K562 (cell line): ENCODE results near the gene BIRC5. TPM values are rescaled to one million over a fixed set of nuclear protein-coding genes. Genes with fewer than 3 reads are reported as not detected.

ENCODE experiments used
- CBX5 ChIP-seq: IDR thresholded peaks from 2 replicates; pipeline ENCODE4 v1.6.1; 2014; ENCODE audit warnings: low read depth, borderline replicate concordance
- DLX4 ChIP-seq: fragments of 250-450 bp; sonication (Bioruptor Pico); IDR thresholded peaks from 2 replicates; pipeline ENCODE4 v1.6.1; 2021; ENCODE audit warnings: mild to moderate bottlenecking
- E2F1 ChIP-seq: sonication (generic); formaldehyde crosslinking; IDR thresholded peaks from 2 replicates; pipeline ENCODE4 v1.8.1; 2023; ENCODE audit warnings: mild to moderate bottlenecking, missing genetic modification reagents, moderate library complexity
- ERF ChIP-seq: fragments of 450-650 bp; formaldehyde crosslinking; IDR thresholded peaks from 2 replicates; pipeline ENCODE4 v1.4.0; 2020; ENCODE audit warnings: mild to moderate bottlenecking, mixed read lengths
- ESRRA ChIP-seq: fragments of 450-650 bp; IDR thresholded peaks from 2 replicates; pipeline ENCODE4 v1.6.1; 2014; ENCODE audit warnings: low read depth, mild to moderate bottlenecking, moderate library complexity, borderline replicate concordance
- FOXP4 ChIP-seq: sonication (generic); formaldehyde crosslinking; IDR thresholded peaks from 2 replicates; pipeline ENCODE4 v1.8.0; 2022; ENCODE audit warnings: mild to moderate bottlenecking, missing genetic modification reagents, borderline replicate concordance
- HCFC1 ChIP-seq: IDR thresholded peaks from 2 replicates; pipeline ENCODE4 v1.6.1; 2012; ENCODE audit warnings: low read depth, low read length, improper control_type of control experiment
- HNRNPH1 ChIP-seq: fragments of 200-400 bp; formaldehyde crosslinking; optimal IDR thresholded peaks from 2 replicates; pipeline ENCODE3; 2017; ENCODE audit warnings: low read depth, mild to moderate bottlenecking, low read length, moderate library complexity
- MBD2 ChIP-seq: sonication (generic); IDR thresholded peaks from 2 replicates; pipeline ENCODE4 v1.6.1; 2016; ENCODE audit warnings: low read depth, borderline replicate concordance
- OTX1 ChIP-seq: fragments of 450-650 bp; formaldehyde crosslinking; IDR thresholded peaks from 2 replicates; pipeline ENCODE4 v1.4.0; 2022; ENCODE audit warnings: mild to moderate bottlenecking
- PHF8 ChIP-seq: fragments of 200-600 bp; sonication (generic); IDR thresholded peaks from 2 replicates; pipeline ENCODE4 v1.6.1; 2012; ENCODE audit warnings: mixed run types, mild to moderate bottlenecking, inconsistent platforms, low read length, moderate library complexity, borderline replicate concordance
- RFX5 ChIP-seq: IDR thresholded peaks from 2 replicates; pipeline ENCODE4 v1.6.1; 2011; ENCODE audit warnings: low read depth, mild to moderate bottlenecking, improper control_type of control experiment, low read length
- SMARCA4 ChIP-seq: fragments of 450-650 bp; IDR thresholded peaks from 2 replicates; pipeline ENCODE4 v1.6.1; 2016
- TCF3 ChIP-seq: sonication (generic); formaldehyde crosslinking; IDR thresholded peaks from 2 replicates; pipeline ENCODE4 v1.4.0; 2020; ENCODE audit warnings: mild to moderate bottlenecking, missing genetic modification reagents
- ZBTB11 ChIP-seq, 3 experiments: fragments of 200-800 bp in 1 of 3; fragments of 250-450 bp in 1 of 3; fragments of 450-650 bp in 1 of 3; sonication (Bioruptor Pico) in 1 of 3; sonication (Bioruptor generic) in 1 of 3; formaldehyde crosslinking in 1 of 3; IDR thresholded peaks; 2 replicates each; pipeline versions ENCODE4 v1.6.1 to v1.8.0; 2016 to 2022; ENCODE audit warnings: mild to moderate bottlenecking in 2 of 3, missing genetic modification characterization in 2 of 3, missing compliant biosample characterization in 1 of 3, moderate library complexity in 1 of 3
- ZBTB9 ChIP-seq: fragments of 450-650 bp; formaldehyde crosslinking; IDR thresholded peaks from 2 replicates; pipeline ENCODE4 v1.4.0; 2020; ENCODE audit warnings: mild to moderate bottlenecking, moderate library complexity
- ZFP1 ChIP-seq: fragments of 450-650 bp; formaldehyde crosslinking; IDR thresholded peaks from 2 replicates; pipeline ENCODE4 v1.4.0; 2020; ENCODE audit warnings: mild to moderate bottlenecking, mixed read lengths
- ZNF384 ChIP-seq: IDR thresholded peaks from 2 replicates; pipeline ENCODE4 v1.6.1; 2012; ENCODE audit warnings: low read depth, low read length, improper control_type of control experiment
- ZNF583 ChIP-seq: fragments of 250-450 bp; sonication (Bioruptor Pico); IDR thresholded peaks from 2 replicates; pipeline ENCODE4 v1.4.0; 2020
- polyA plus RNA-seq, 8 experiments: library from polyadenylated mRNA; depleted of rRNA in 4 of 8; stranded (reverse) in 5 of 8; unstranded in 3 of 8; fragments of >200 nt; fragmentation: Nextera tagmentation in 2 of 8; fragmentation: Illumina TruSeq in 1 of 8; extraction: Ambion mirVana in 2 of 8; extraction: Trizol in 1 of 8; gene quantifications; 2 replicates each; pipeline versions ENCODE4 v1.2.1 to v1.2.3, GENCODE V29; 2011 to 2014; ENCODE audit warnings: inconsistent platforms in 1 of 8, missing spikeins in 1 of 8
- total RNA-seq, 7 experiments: library from RNA; depleted of rRNA in 6 of 7; stranded (reverse); fragments of >200 nt in 6 of 7; fragmentation: Illumina TruSeq in 2 of 7; extraction: Trizol in 2 of 7; gene quantifications; 2 replicates each; pipeline versions ENCODE4 v1.2.1 to v1.2.3, GENCODE V29; 2011 to 2021; ENCODE audit warnings: low replicate concordance in 1 of 7

BIRC5 gene
- total and polyA plus RNA-seq, 9 of the 15 experiments (the other 6 are each of a cell fraction or from before 2014, with no cell fraction given), result 64.4 to 140 (median 101) TPM

GRCh38 chr17:78258323-78259191 lies 44.5 kb downstream of the BIRC5 start (continued):
- TF ChIP-seq ZBTB11 (CRISPR knock-in tag; IDR thresholded peaks at IDR 0.05) (peak in 2 of 3 experiments; percentile 84 to 93; a peak in 4 of 6 replicates), FOXP4 (CRISPR knock-in tag) (no peak), ESRRA (peak; percentile 65; the same call in 1 of the 2 replicates), CBX5 (no peak), RFX5 (no peak), MBD2 (peak; percentile 71), ZFP1 (no peak), E2F1 (no peak), HCFC1 (no peak), ZNF583 (peak; percentile 64; the same call in 1 of the 2 replicates), TCF3 (CRISPR knock-in tag) (peak; percentile 82), ERF (peak; percentile 75), ZBTB9 (CRISPR knock-in tag) (peak; percentile 83), PHF8 (peak; percentile 37; the same call in 1 of the 2 replicates), DLX4 (CRISPR knock-in tag) (no peak), ZNF384 (no peak), OTX1 (CRISPR knock-in tag) (no peak), SMARCA4 (peak; percentile 52; the same call in 1 of the 2 replicates), HNRNPH1 (no peak)
